ENCODE measurements around the gene TAS2R43. TPM values are rescaled to one million over a fixed set of nuclear protein-coding genes. Genes with fewer than 3 reads are reported as not detected.
"Not testable (repeated sequence)": the region's sequence is repeated elsewhere in the genome, so short reads cannot be mapped to it uniquely, and the experiment has no call there.

Gene TAS2R43
- total and polyA plus RNA-seq, 7 experiments from 2014 or later, result 0.32 to 2.1 (median 1.7) TPM; not detected in 1

GRCh38 chr12:11069854-11070365 is 22.2 kb downstream of the TAS2R43 start:
- Mint-ChIP-seq H3K4me3 (no peak overlapping the region), H3K27ac (no peak overlapping the region), H3K9me3 (peaks cover 0 to 5% (median 0%) of the 10 kb centered on the region in 11 donors), H3K27me3 (no peaks in the 10 kb centered on the region), H3K4me1 (peaks cover 3 to 15% (median 9%) of the 10 kb centered on the region in 7 donors), H3K36me3 (peaks cover 4 to 48% (median 21%) of the 10 kb centered on the region in 5 donors)
- Histone ChIP-seq H3K4me3 (ENCODE audit: low read length) (no peak overlapping the region), H3K36me3 (ENCODE audit: control insufficient read depth in 2 of 3, insufficient read depth in 3 of 3, low read length in 3 of 3) (no peaks in the 10 kb centered on the region), H3K27me3 (ENCODE audit: control insufficient read depth in 2 of 2, insufficient read depth in 2 of 2, low read length in 2 of 2) (no peaks in the 10 kb centered on the region), H3K27ac (ENCODE audit: low read depth, low read length) (no peak overlapping the region), H3K4me1 (ENCODE audit: control insufficient read depth in 2 of 2, insufficient read depth in 2 of 2, low read length in 2 of 2) (no peaks in the 10 kb centered on the region), H3K9me3 (ENCODE audit: control insufficient read depth in 2 of 3, low read length in 3 of 3) (no peaks in the 10 kb centered on the region)
- CTCF ChIA-PET, result no interaction called here
- POLR2A ChIA-PET, result no interaction called here
- intact Hi-C loops (cut with micrococcal nuclease), result loop anchor here (2.0 to 10.0 kb wide), 2 partner anchors 55 to 415 kb away; no protein-coding TSS in a partner anchor
- no peak for DNase-seq
- ATAC-seq, result no peak

- Histone ChIP-seq H3K4me1 (ENCODE audit: control insufficient read depth in 2 of 2, insufficient read depth in 2 of 2, low read length in 2 of 2) (no peaks in the 10 kb centered on the region), H3K27me3 (ENCODE audit: control insufficient read depth in 2 of 2, insufficient read depth in 2 of 2, low read length in 2 of 2) (no peaks in the 10 kb centered on the region), H3K36me3 (ENCODE audit: control insufficient read depth in 2 of 3, insufficient read depth in 3 of 3, low read length in 3 of 3) (no peaks in the 10 kb centered on the region), H3K9me3 (ENCODE audit: control insufficient read depth in 2 of 3, low read length in 3 of 3) (no peaks in the 10 kb centered on the region), H3K4me3 (ENCODE audit: low read length) (no peak overlapping the region), H3K27ac (ENCODE audit: low read depth, low read length) (no peak overlapping the region)
- H3K9me3 Mint-ChIP-seq, result peaks cover 0 to 5% (median 0%) of the 10 kb centered on the region in 11 donors
- intact Hi-C loops (cut with micrococcal nuclease), result loop anchor here in 1 of 2 donors (10.0 kb wide), 1 partner anchor 417 kb away; no protein-coding TSS in a partner anchor
- no peak overlapping the region for H3K27ac Mint-ChIP-seq
- H3K36me3 Mint-ChIP-seq, result peaks cover 10 to 46% (median 25%) of the 10 kb centered on the region in 5 donors
- no peak overlapping the region for H3K4me3 Mint-ChIP-seq
- POLR2A ChIA-PET, result no interaction called here
- H3K4me1 Mint-ChIP-seq, result peaks cover 0 to 23% (median 14%) of the 10 kb centered on the region in 7 donors
- DNase-seq (no peak), ATAC-seq (no peak)
- CTCF ChIA-PET, result no interaction called here
- no peaks in the 10 kb centered on the region for H3K27me3 Mint-ChIP-seq
Measured at GRCh38 chr12:11067514-11067913, 24.6 kb downstream of the TAS2R43 start.

GRCh38 chr12:11062194-11062593 is 29.9 kb downstream of the TAS2R43 start, which contains the start of gene TAS2R46:
Gene TAS2R46, minus strand, starts transcription at chr12:11062294. Its CDS starts 0 bp downstream, at chr12:11062294.
- Mint-ChIP-seq H3K4me3 (peak within 1 kb of the TSS in 1 of 10 donors; percentile 1), H3K4me1 (peaks cover 0 to 29% (median 22%) of the 10 kb centered on the region in 7 donors), H3K36me3 (peaks cover 0 to 35% (median 25%) of the 10 kb centered on the region in 5 donors), H3K27ac (peak within 1 kb of the TSS in 1 of 9 donors; percentile 81)
- H3K4me3 ChIP-seq (ENCODE audit: low read length); DNase-seq; H3K4me1 ChIP-seq (ENCODE audit: control insufficient read depth in 2 of 2, insufficient read depth in 2 of 2, low read length in 2 of 2); ATAC-seq; H3K9me3 Mint-ChIP-seq; H3K36me3 ChIP-seq (ENCODE audit: control insufficient read depth in 2 of 3, insufficient read depth in 3 of 3, low read length in 3 of 3); H3K27me3 ChIP-seq (ENCODE audit: control insufficient read depth in 2 of 2, insufficient read depth in 2 of 2, low read length in 2 of 2); POLR2A ChIA-PET; H3K9me3 ChIP-seq (ENCODE audit: control insufficient read depth in 2 of 3, low read length in 3 of 3); H3K27me3 Mint-ChIP-seq; H3K27ac ChIP-seq (ENCODE audit: low read depth, low read length); CTCF ChIA-PET: not testable (repeated sequence)
- intact Hi-C loops (cut with micrococcal nuclease), result loop anchor here in 1 of 2 donors (10.0 kb wide), 1 partner anchor 423 kb away; no protein-coding TSS in a partner anchor

- no peaks in the 10 kb centered on the region for H3K27me3 Mint-ChIP-seq
- H3K9me3 ChIP-seq (ENCODE audit: control insufficient read depth in 2 of 3, low read length in 3 of 3), result no peaks in the 10 kb centered on the region
- DNase-seq (no peak), ATAC-seq (no peak)
- H3K4me3 ChIP-seq (ENCODE audit: low read length), result no peak overlapping the region
- H3K36me3 Mint-ChIP-seq, result peaks cover 0 to 44% (median 31%) of the 10 kb centered on the region in 5 donors
- H3K9me3 Mint-ChIP-seq, result peaks cover 0 to 4% (median 0%) of the 10 kb centered on the region in 11 donors
- no peak overlapping the region for H3K27ac ChIP-seq (ENCODE audit: low read depth, low read length)
- intact Hi-C loops (cut with micrococcal nuclease), result loop anchor here in 1 of 2 donors (10.0 kb wide), 1 partner anchor 425 kb away; no protein-coding TSS in a partner anchor
- H3K27ac Mint-ChIP-seq, result no peak overlapping the region
- peaks cover 0 to 24% (median 17%) of the 10 kb centered on the region in 7 donors for H3K4me1 Mint-ChIP-seq
- ChIA-PET POLR2A (interaction anchor here (0.7 kb wide), 1 partner anchor 109 kb away, joined by 3 read pairs; no protein-coding TSS in a partner anchor), CTCF (no interaction called here)
- H3K27me3 ChIP-seq (ENCODE audit: control insufficient read depth in 2 of 2, insufficient read depth in 2 of 2, low read length in 2 of 2), result no peaks in the 10 kb centered on the region
- H3K4me3 Mint-ChIP-seq, result no peak overlapping the region
- no peaks in the 10 kb centered on the region for H3K36me3 ChIP-seq (ENCODE audit: control insufficient read depth in 2 of 3, insufficient read depth in 3 of 3, low read length in 3 of 3)
- H3K4me1 ChIP-seq (ENCODE audit: control insufficient read depth in 2 of 2, insufficient read depth in 2 of 2, low read length in 2 of 2), result no peaks in the 10 kb centered on the region
Measured at GRCh38 chr12:11059784-11060183, 32.3 kb downstream of the TAS2R43 start.

- CTCF ChIA-PET, result no interaction called here
- no peaks in the 10 kb centered on the region for H3K4me1 ChIP-seq (ENCODE audit: control insufficient read depth in 2 of 2, insufficient read depth in 2 of 2, low read length in 2 of 2)
- Mint-ChIP-seq H3K36me3 (peaks cover 0 to 40% (median 29%) of the 10 kb centered on the region in 5 donors), H3K27ac (peak overlapping the region in 1 of 9 donors; percentile 39), H3K9me3 (peaks cover 0 to 7% (median 0%) of the 10 kb centered on the region in 11 donors), H3K4me1 (peaks cover 0 to 18% (median 13%) of the 10 kb centered on the region in 7 donors), H3K27me3 (no peaks in the 10 kb centered on the region), H3K4me3 (no peak overlapping the region)
- H3K9me3 ChIP-seq (ENCODE audit: control insufficient read depth in 2 of 3, low read length in 3 of 3), result no peaks in the 10 kb centered on the region
- no peaks in the 10 kb centered on the region for H3K27me3 ChIP-seq (ENCODE audit: control insufficient read depth in 2 of 2, insufficient read depth in 2 of 2, low read length in 2 of 2)
- POLR2A ChIA-PET, result interaction anchor here (0.7 kb wide), 1 partner anchor 110 kb away, joined by 3 read pairs; no protein-coding TSS in a partner anchor
- DNase-seq (no peak), ATAC-seq (no peak)
- H3K36me3 ChIP-seq (ENCODE audit: control insufficient read depth in 2 of 3, insufficient read depth in 3 of 3, low read length in 3 of 3), result no peaks in the 10 kb centered on the region
- no peak overlapping the region for H3K4me3 ChIP-seq (ENCODE audit: low read length)
- no peak overlapping the region for H3K27ac ChIP-seq (ENCODE audit: low read depth, low read length)
- intact Hi-C loops (cut with micrococcal nuclease), result no loop called here
Measured at GRCh38 chr12:11059041-11059440, 33.1 kb downstream of the TAS2R43 start.

- no peak for DNase-seq
- Histone ChIP-seq H3K4me1 (ENCODE audit: control insufficient read depth in 2 of 2, insufficient read depth in 2 of 2, low read length in 2 of 2) (no peaks in the 10 kb centered on the region), H3K27ac (ENCODE audit: low read depth, low read length) (no peak overlapping the region), H3K36me3 (ENCODE audit: control insufficient read depth in 2 of 3, insufficient read depth in 3 of 3, low read length in 3 of 3) (no peaks in the 10 kb centered on the region), H3K4me3 (ENCODE audit: low read length) (no peak overlapping the region), H3K27me3 (ENCODE audit: control insufficient read depth in 2 of 2, insufficient read depth in 2 of 2, low read length in 2 of 2) (no peaks in the 10 kb centered on the region), H3K9me3 (ENCODE audit: control insufficient read depth in 2 of 3, low read length in 3 of 3) (no peaks in the 10 kb centered on the region)
- no peak overlapping the region for H3K27ac Mint-ChIP-seq
- H3K4me3 Mint-ChIP-seq, result no peak overlapping the region
- no peaks in the 10 kb centered on the region for H3K27me3 Mint-ChIP-seq
- peaks cover 4 to 45% (median 13%) of the 10 kb centered on the region in 11 donors for H3K9me3 Mint-ChIP-seq
- H3K4me1 Mint-ChIP-seq, result peaks cover 0 to 5% (median 2%) of the 10 kb centered on the region in 7 donors
- intact Hi-C loops (cut with micrococcal nuclease), result no loop called here
- no peak for ATAC-seq
- CTCF ChIA-PET, result no interaction called here
- POLR2A ChIA-PET, result no interaction called here
- peaks cover 0 to 56% (median 45%) of the 10 kb centered on the region in 5 donors for H3K36me3 Mint-ChIP-seq
Measured at GRCh38 chr12:11055306-11055705, 36.8 kb downstream of the TAS2R43 start.

All from naive thymus-derived CD4-positive, alpha-beta T cell (primary cell).